Loucy (cell line): ENCODE data around the gene SPIRE2.

ENCODE experiments used
- H2AFZ ChIP-seq: fragments of 200-600 bp; sonication (generic); 2 replicates; pipeline ENCODE4 v1.6.0; 2016; ENCODE audit warnings: antibody characterized with exemption, mild to moderate bottlenecking, low read length, moderate library complexity
- H3F3A ChIP-seq: fragments of 200-600 bp; 2 replicates; pipeline ENCODE4 v1.6.0; 2016; ENCODE audit warnings: antibody characterized with exemption, low read depth, mild to moderate bottlenecking
- H3K27me3 ChIP-seq: fragments of 200-600 bp; sonication (generic); 2 replicates; pipeline ENCODE4 v1.6.1; 2014; ENCODE audit warnings: low read length, mild to moderate bottlenecking; ENCODE audit not compliant: insufficient read depth, poor library complexity, severe bottlenecking
- H3K36me3 ChIP-seq: fragments of 200-600 bp; sonication (generic); 2 replicates; pipeline ENCODE4 v1.6.1; 2016; ENCODE audit warnings: low read length; ENCODE audit not compliant: insufficient read depth
- H3K4me1 ChIP-seq: fragments of 200-600 bp; sonication (generic); 2 replicates; pipeline ENCODE4 v1.5.1; 2014; ENCODE audit warnings: low read length, mild to moderate bottlenecking; ENCODE audit not compliant: insufficient read depth, poor library complexity, severe bottlenecking
- H3K4me2 ChIP-seq: fragments of 200-600 bp; sonication (generic); 2 replicates; pipeline ENCODE4 v1.6.0; 2014; ENCODE audit warnings: antibody characterized with exemption, low read length, low read depth, mild to moderate bottlenecking; ENCODE audit not compliant: poor library complexity, severe bottlenecking
- H3K4me3 ChIP-seq: fragments of 200-600 bp; sonication (generic); 2 replicates; pipeline ENCODE4 v1.5.1; 2014; ENCODE audit warnings: low read length, mild to moderate bottlenecking, mixed read lengths; ENCODE audit not compliant: poor library complexity, severe bottlenecking
- H3K79me2 ChIP-seq: fragments of 200-600 bp; sonication (generic); 2 replicates; pipeline ENCODE4 v1.6.1; 2014; ENCODE audit warnings: low read length; ENCODE audit not compliant: insufficient read depth
- H3K9ac ChIP-seq: fragments of 200-600 bp; sonication (generic); 2 replicates; pipeline ENCODE4 v1.6.0; 2014; ENCODE audit warnings: mild to moderate bottlenecking, low read depth, low read length, moderate library complexity; ENCODE audit not compliant: poor library complexity, severe bottlenecking
- H3K9me2 ChIP-seq: fragments of 200-600 bp; sonication (generic); replicated peaks from 2 replicates; pipeline ENCODE4 v1.6.1; 2016; ENCODE audit warnings: low read depth, low read length, mixed read lengths
- H3K9me3 ChIP-seq: fragments of 200-600 bp; sonication (generic); 2 replicates; pipeline ENCODE4 v1.6.1; 2014; ENCODE audit warnings: mild to moderate bottlenecking, antibody characterized with exemption, low read length, low read depth; ENCODE audit not compliant: insufficient read depth
- H4K20me1 ChIP-seq: fragments of 200-600 bp; sonication (generic); 2 replicates; pipeline ENCODE4 v1.6.0; 2014; ENCODE audit warnings: antibody characterized with exemption, low read length, mild to moderate bottlenecking; ENCODE audit not compliant: insufficient read depth, poor library complexity, severe bottlenecking
- CTCF ChIP-seq: fragments of 200-600 bp; sonication (generic); conservative IDR thresholded peaks from 2 replicates; pipeline ENCODE4 v1.5.1; 2014; ENCODE audit warnings: mild to moderate bottlenecking, antibody characterized with exemption, low read length
- EZH2phosphoT487 ChIP-seq: fragments of 200-600 bp; IDR thresholded peaks from 2 replicates; pipeline ENCODE4 v1.6.1; 2018; ENCODE audit warnings: antibody characterized with exemption, mild to moderate bottlenecking, moderate library complexity, borderline replicate concordance

The SPIRE2 gene

GRCh38 chr16:89847051-89847939 is 19.0 kb downstream of the SPIRE2 start:
- Histone ChIP-seq H3K36me3 (no peaks in the 10 kb centered on the region), H3F3A (no peaks in the 10 kb centered on the region), H3K27me3 (no peaks in the 10 kb centered on the region), H3K4me3 (no peak overlapping the region), H2AFZ (no peak overlapping the region), H3K9me3 (no peaks in the 10 kb centered on the region), H3K4me2 (no peak overlapping the region), H3K9me2 (no peaks in the 10 kb centered on the region), H4K20me1 (no peaks in the 10 kb centered on the region), H3K4me1 (no peaks in the 10 kb centered on the region), H3K9ac (no peak overlapping the region), H3K79me2 (no peaks in the 10 kb centered on the region)
- no peak for TF ChIP-seq CTCF
- no peak for TF ChIP-seq EZH2phosphoT487

- Histone ChIP-seq H3K9ac (no peak overlapping the region), H3K79me2 (no peaks in the 10 kb centered on the region), H3K9me2 (no peaks in the 10 kb centered on the region), H3K36me3 (no peaks in the 10 kb centered on the region), H3F3A (no peaks in the 10 kb centered on the region), H3K9me3 (no peaks in the 10 kb centered on the region), H3K27me3 (no peaks in the 10 kb centered on the region), H3K4me1 (no peaks in the 10 kb centered on the region), H2AFZ (no peak overlapping the region), H3K4me3 (no peak overlapping the region), H4K20me1 (no peaks in the 10 kb centered on the region), H3K4me2 (no peak overlapping the region)
- TF ChIP-seq CTCF, result no peak
- no peak for TF ChIP-seq EZH2phosphoT487
Observed at GRCh38 chr16:89847940-89848297, 19.6 kb downstream of the SPIRE2 start.

- Histone ChIP-seq H3K79me2 (no peaks in the 10 kb centered on the region), H3K4me3 (no peak overlapping the region), H4K20me1 (no peaks in the 10 kb centered on the region), H3K27me3 (no peaks in the 10 kb centered on the region), H3F3A (no peaks in the 10 kb centered on the region), H3K4me1 (no peaks in the 10 kb centered on the region), H3K4me2 (no peak overlapping the region), H3K9me3 (no peaks in the 10 kb centered on the region), H3K9ac (no peak overlapping the region), H3K9me2 (no peaks in the 10 kb centered on the region), H2AFZ (no peak overlapping the region), H3K36me3 (no peaks in the 10 kb centered on the region)
- no peak for TF ChIP-seq CTCF
- no peak for TF ChIP-seq EZH2phosphoT487
Observed at GRCh38 chr16:89848974-89849373, 20.7 kb downstream of the SPIRE2 start.
